Gastrocnemius medialis (tissue), 4 donors: ENCODE measurements around the gene NEK10. TPM values are rescaled to one million over a fixed set of nuclear protein-coding genes. Genes with fewer than 3 reads are reported as not detected.

Experiments
- ATAC-seq, 2 donors: fragments of 150-250 bp; one replicate each; pipeline ENCODE4 v1.9.1; 2016
- DNase-seq, 2 donors: peaks; one replicate each; pipeline ENCODE4 v3.0.0-alpha.2; 2019
- H3K27ac ChIP-seq, 4 donors: fragments of 200-600 bp; sonication (generic); 1 replicate in 1 of 4; 2 replicates in 3 of 4; pipeline ENCODE4 v1.5.1; 2016 to 2018; ENCODE audit warnings: mild to moderate bottlenecking in 2 of 4, moderate library complexity in 1 of 4
- H3K27me3 ChIP-seq, 3 donors: fragments of 200-600 bp; sonication (generic) in 2 of 3; 1 replicate in 1 of 3; 2 replicates in 2 of 3; pipeline versions ENCODE4 v1.5.1 to v1.6.0; 2016 to 2019; ENCODE audit warnings: mild to moderate bottlenecking in 1 of 3, moderate library complexity in 1 of 3
- H3K36me3 ChIP-seq, 2 donors: fragments of 200-600 bp; sonication (generic) in 1 of 2; one replicate each; pipeline ENCODE4 v1.5.1; 2017 to 2018
- H3K4me1 ChIP-seq, 2 donors: fragments of 200-600 bp; sonication (generic) in 1 of 2; one replicate each; pipeline ENCODE4 v1.5.1; 2016 to 2017; ENCODE audit warnings: mild to moderate bottlenecking in 2 of 2
- H3K4me3 ChIP-seq, 4 donors: fragments of 200-600 bp; sonication (generic) in 3 of 4; 1 replicate in 1 of 4; 2 replicates in 3 of 4; pipeline ENCODE4 v1.5.1; 2016 to 2019; ENCODE audit warnings: mild to moderate bottlenecking in 2 of 4
- H3K9me3 ChIP-seq, 3 donors: fragments of 200-600 bp; sonication (generic) in 2 of 3; 1 replicate in 1 of 3; 2 replicates in 2 of 3; pipeline ENCODE4 v1.5.1; 2016 to 2019
- CTCF ChIP-seq, 5 experiments: fragments of 450-650 bp in 3 of 5; fragments of 200-600 bp in 2 of 5; sonication (generic) in 2 of 5; IDR thresholded peaks in 4 of 5; conservative IDR thresholded peaks in 1 of 5; 1 replicate in 4 of 5; 2 replicates in 1 of 5; pipeline ENCODE4 v1.5.1; 2016 to 2019; ENCODE audit warnings: antibody characterized with exemption in 5 of 5, mild to moderate bottlenecking in 3 of 5, moderate library complexity in 3 of 5
- POLR2A ChIP-seq, 2 donors: fragments of 450-650 bp; IDR thresholded peaks; one replicate each; pipeline ENCODE4 v1.6.1; 2017; ENCODE audit warnings: antibody characterized with exemption in 2 of 2, mild to moderate bottlenecking in 2 of 2, moderate library complexity in 2 of 2
- in situ Hi-C, 4 donors: fragments of 200-750 bp; cut with MboI; loops; one replicate each; pipeline versions ENCODE4 v1.15.0 to v1.8.0; 2017; ENCODE audit warnings: low sequenced_read_pairs in 4 of 4
- intact Hi-C: fragments of 100-400 bp; cut with DNase I; formaldehyde crosslinking; loops from one replicate; pipeline ENCODE4 v1.15.1; 2023; ENCODE audit warnings: low total_unique reads
- total RNA-seq, 4 donors: library from RNA; depleted of rRNA; stranded (reverse); fragments of >200 nt; gene quantifications; one replicate each; pipeline versions ENCODE4 v1.1.0 to v1.2.3, GENCODE V29; 2016

Gene NEK10
- total RNA-seq, 4 donors from 2014 or later = 3.6 to 12.8 (median 7.5) TPM

- in situ Hi-C loops (no loop called here), intact Hi-C loops (no loop called here)
- TF ChIP-seq POLR2A (IDR thresholded peaks at IDR 0.05) (no peak), CTCF (IDR thresholded peaks at IDR 0.05 in 4 of 5, conservative IDR thresholded peaks at IDR 0.05 in 1 of 5) (no peak)
- DNase-seq (no peak), ATAC-seq (no peak)
- no peaks in the 10 kb centered on the region for H3K4me1 ChIP-seq
- H3K4me3 ChIP-seq = no peak overlapping the region
- H3K9me3 ChIP-seq = no peaks in the 10 kb centered on the region
- peaks cover 0 to 22% of the 10 kb centered on the region in 2 donors for H3K36me3 ChIP-seq
- no peak overlapping the region for H3K27ac ChIP-seq
- no peaks in the 10 kb centered on the region for H3K27me3 ChIP-seq
These were observed 11.5 kb upstream of the NEK10 start for GRCh38 chr3:27380433-27381357.

GRCh38 chr3:27378331-27378730 lies 9.1 kb upstream of the NEK10 start:
- no peaks in the 10 kb centered on the region for H3K9me3 ChIP-seq
- H3K36me3 ChIP-seq = peaks cover 0 to 7% of the 10 kb centered on the region in 2 donors
- H3K4me1 ChIP-seq = peaks cover 8 to 13% of the 10 kb centered on the region in 2 donors
- ATAC-seq = no peak
- no peak for DNase-seq
- no peak overlapping the region for H3K4me3 ChIP-seq
- intact Hi-C loops (no loop called here), in situ Hi-C loops (no loop called here)
- H3K27me3 ChIP-seq = no peaks in the 10 kb centered on the region
- no peak overlapping the region for H3K27ac ChIP-seq
- TF ChIP-seq POLR2A (IDR thresholded peaks at IDR 0.05) (no peak), CTCF (IDR thresholded peaks at IDR 0.05 in 4 of 5, conservative IDR thresholded peaks at IDR 0.05 in 1 of 5) (no peak)

- in situ Hi-C loops = no loop called here
- Histone ChIP-seq H3K27me3 (no peaks in the 10 kb centered on the region), H3K4me3 (no peak overlapping the region), H3K9me3 (no peaks in the 10 kb centered on the region), H3K36me3 (peaks cover 0 to 7% of the 10 kb centered on the region in 2 donors), H3K27ac (no peak overlapping the region), H3K4me1 (peaks cover 10 to 13% of the 10 kb centered on the region in 2 donors)
- DNase-seq (no peak), ATAC-seq (no peak)
- TF ChIP-seq POLR2A (IDR thresholded peaks at IDR 0.05) (no peak), CTCF (IDR thresholded peaks at IDR 0.05 in 4 of 5, conservative IDR thresholded peaks at IDR 0.05 in 1 of 5) (no peak)
- intact Hi-C loops = no loop called here
These were observed 7.1 kb upstream of the NEK10 start for GRCh38 chr3:27376109-27376772.

GRCh38 chr3:27366062-27366591 lies 3.1 kb downstream of the NEK10 start:
- intact Hi-C loops = no loop called here
- in situ Hi-C loops = no loop called here

More at GRCh38 chr3:27366062-27366591, 3.1 kb downstream of the NEK10 start:
- TF ChIP-seq POLR2A (IDR thresholded peaks at IDR 0.05) (no peak), CTCF (IDR thresholded peaks at IDR 0.05 in 4 of 5, conservative IDR thresholded peaks at IDR 0.05 in 1 of 5) (no peak)
- no peak overlapping the region for H3K27ac ChIP-seq
- H3K27me3 ChIP-seq = no peaks in the 10 kb centered on the region
- no peaks in the 10 kb centered on the region for H3K9me3 ChIP-seq
- DNase-seq (no peak), ATAC-seq (no peak)
- H3K36me3 ChIP-seq = no peaks in the 10 kb centered on the region
- H3K4me1 ChIP-seq = peaks cover 0 to 9% of the 10 kb centered on the region in 2 donors
- H3K4me3 ChIP-seq = no peak overlapping the region
